AG04450 (cell line): Measurements from ENCODE around the gene ZNF674. TPM values are rescaled to one million over a fixed set of nuclear protein-coding genes. Genes with fewer than 3 reads are reported as not detected.

ENCODE experiments used
- CTCF ChIA-PET: fragments of 300-600, 350-600 bp; formaldehyde crosslinking; extraction: SDS; loops from one replicate; lab custom pipeline; 2022; ENCODE audit warnings: antibody characterized with exemption, inconsistent platforms; lab: Charles Lee
- POLR2A ChIA-PET: fragments of 350-600 bp; formaldehyde crosslinking; extraction: SDS; loops from one replicate; lab custom pipeline; 2021; ENCODE audit warnings: antibody characterized with exemption, inconsistent platforms; lab: Yijun Ruan, JAX
- DNase-seq: peaks from one replicate; pipeline ENCODE4 v3.0.0-alpha.2; 2011; ENCODE audit warnings: low read depth, low spot score
- H3K27ac ChIP-seq: one replicate; pipeline ENCODE4 v1.5.1; 2012; ENCODE audit warnings: low read depth, low read length, control low read depth
- H3K27me3 ChIP-seq: one replicate; pipeline ENCODE4 v1.6.0; 2012; ENCODE audit warnings: low read length; ENCODE audit not compliant: control insufficient read depth, insufficient read depth
- H3K4me3 ChIP-seq: 2 replicates; pipeline ENCODE4 v1.5.1; 2011; ENCODE audit warnings: mild to moderate bottlenecking, low read depth, low read length, control low read depth
- H3K9me3 ChIP-seq: 2 replicates; pipeline ENCODE4 v1.5.1; 2012; ENCODE audit warnings: low read length; ENCODE audit not compliant: control insufficient read depth, insufficient read depth
- CTCF ChIP-seq: IDR thresholded peaks from 2 replicates; pipeline ENCODE4 v1.5.1; 2011; ENCODE audit warnings: low read depth, low read length, control low read depth, inconsistent platforms
- polyA plus RNA-seq: library from polyadenylated mRNA; depleted of rRNA; stranded (reverse); fragments of >200 nt; gene quantifications from 2 replicates; pipeline ENCODE4 v1.2.3, GENCODE V29; 2011; rRNA removed
- small RNA-seq: library from RNA; depleted of rRNA; stranded (forward); fragments of <200 nt; gene quantifications from one replicate; pipeline ENCODE3, GENCODE V24; 2012; ENCODE audit warnings: low read depth; ENCODE audit not compliant: insufficient read length

ZNF674 gene
- polyA plus RNA-seq, 1 experiment, result 4.1 TPM

GRCh38 chrX:46459603-46460002, 85.6 kb downstream of the ZNF674 start:
- ChIA-PET CTCF (no interaction called here), POLR2A (interaction anchor here (0.7 kb wide), 1 partner anchor 45 kb away, joined by 11 read pairs; no protein-coding TSS in a partner anchor)
- Histone ChIP-seq H3K27me3 (no peaks in the 10 kb centered on the region), H3K27ac (no peak overlapping the region), H3K4me3 (no peak overlapping the region), H3K9me3 (no peaks in the 10 kb centered on the region)
- TF ChIP-seq CTCF, result no peak
- DNase-seq, result no peak

GRCh38 chrX:46456125-46456922, 88.9 kb downstream of the ZNF674 start:
- POLR2A ChIA-PET, result no interaction called here
- H3K27me3 ChIP-seq, result no peaks in the 10 kb centered on the region
- H3K27ac ChIP-seq, result no peak overlapping the region
- CTCF ChIA-PET, result no interaction called here
- TF ChIP-seq CTCF, result no peak
- H3K9me3 ChIP-seq, result no peaks in the 10 kb centered on the region
- DNase-seq, result no peak
- H3K4me3 ChIP-seq, result no peak overlapping the region

Small RNA genes within 50 kb of the gene (small RNA-seq; reads per million reads assigned to genes)
- gene RF00017 (not detected), gene RNU6-50P (not detected)

Other genes with a start within 250 kb of the ZNF674 start
- 2.1 and 2.3 TPM in 2 replicates for gene CHST7, start 28.3 kb upstream of the ZNF674 start, polyA plus RNA-seq
- gene SLC9A7, start 213.7 kb upstream of the ZNF674 start, polyA plus RNA-seq, result 15.3 and 16.3 TPM in 2 replicates